ENCODE measurements around the gene SMARCD2.

DNA sequence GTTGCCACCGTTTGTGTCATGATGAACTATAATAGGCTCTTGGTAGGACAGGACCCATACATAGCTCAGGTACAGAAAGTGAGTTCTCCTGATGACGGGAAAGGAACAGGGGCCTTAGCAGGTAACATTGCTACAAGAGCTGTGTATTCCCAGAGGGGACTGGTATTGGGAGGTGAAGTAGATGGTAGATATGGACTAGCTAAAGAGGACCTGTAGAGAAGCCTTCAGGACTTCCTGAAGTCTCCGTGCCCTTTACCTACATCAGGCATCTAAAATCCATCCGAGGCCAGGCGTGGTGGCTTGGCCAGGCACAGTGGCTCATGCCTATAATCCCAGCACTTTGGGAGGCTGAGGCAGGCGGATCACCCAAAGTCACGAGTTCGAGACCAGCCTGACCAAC, 12.7 kb upstream of the SMARCD2 start:
- TF ChIP-seq POLR2A (IDR thresholded peaks at IDR 0.05), result no peak
- TF ChIP-seq, protein P1, sequence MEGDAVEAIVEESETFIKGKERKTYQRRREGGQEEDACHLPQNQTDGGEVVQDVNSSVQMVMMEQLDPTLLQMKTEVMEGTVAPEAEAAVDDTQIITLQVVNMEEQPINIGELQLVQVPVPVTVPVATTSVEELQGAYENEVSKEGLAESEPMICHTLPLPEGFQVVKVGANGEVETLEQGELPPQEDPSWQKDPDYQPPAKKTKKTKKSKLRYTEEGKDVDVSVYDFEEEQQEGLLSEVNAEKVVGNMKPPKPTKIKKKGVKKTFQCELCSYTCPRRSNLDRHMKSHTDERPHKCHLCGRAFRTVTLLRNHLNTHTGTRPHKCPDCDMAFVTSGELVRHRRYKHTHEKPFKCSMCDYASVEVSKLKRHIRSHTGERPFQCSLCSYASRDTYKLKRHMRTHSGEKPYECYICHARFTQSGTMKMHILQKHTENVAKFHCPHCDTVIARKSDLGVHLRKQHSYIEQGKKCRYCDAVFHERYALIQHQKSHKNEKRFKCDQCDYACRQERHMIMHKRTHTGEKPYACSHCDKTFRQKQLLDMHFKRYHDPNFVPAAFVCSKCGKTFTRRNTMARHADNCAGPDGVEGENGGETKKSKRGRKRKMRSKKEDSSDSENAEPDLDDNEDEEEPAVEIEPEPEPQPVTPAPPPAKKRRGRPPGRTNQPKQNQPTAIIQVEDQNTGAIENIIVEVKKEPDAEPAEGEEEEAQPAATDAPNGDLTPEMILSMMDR (IDR thresholded peaks at IDR 0.05), result no peak
